H1 (cell line): ENCODE results near the gene ERO1B. TPM values are rescaled to one million over a fixed set of nuclear protein-coding genes. Genes with fewer than 3 reads are reported as not detected.

Experiments
- CTCF ChIA-PET: fragments of 300-600 bp; sonication (Branson Sonifier 250); formaldehyde crosslinking; loops from one replicate; lab custom pipeline; 2021; ENCODE audit not compliant: partially characterized antibody; lab: Charles Lee
- POLR2A ChIA-PET: fragments of 300-600 bp; sonication (Branson Sonifier 250); formaldehyde crosslinking; loops from one replicate; lab custom pipeline; 2021; ENCODE audit warnings: inconsistent platforms; ENCODE audit not compliant: partially characterized antibody; lab: Charles Lee
- DNase-seq, 2 experiments: peaks; one replicate each; pipeline versions ENCODE4 v3.0.0 to v3.0.0-alpha.2; 2010 to 2022; ENCODE audit warnings: low spot score in 2 of 2, low read depth in 1 of 2, mixed read lengths in 1 of 2
- FAIRE-seq: peaks from 2 replicates; lab custom pipeline; 2011; peaks lifted over from hg19 to GRCh38; lab: Jason Lieb, UNC
- H2AFZ ChIP-seq: 2 replicates; pipeline ENCODE4 v1.8.1; 2012; ENCODE audit warnings: low read length, inconsistent platforms
- H2AK5ac ChIP-seq: 2 replicates; pipeline ENCODE4 v1.6.1; 2013; ENCODE audit warnings: low read depth, low read length
- H2BK120ac ChIP-seq: replicated peaks from 2 replicates; pipeline ENCODE3; 2013; ENCODE audit warnings: low read depth, low read length, inconsistent platforms
- H2BK12ac ChIP-seq: 2 replicates; pipeline ENCODE4 v1.6.1; 2013; ENCODE audit warnings: low read depth, low read length
- H2BK15ac ChIP-seq: 2 replicates; pipeline ENCODE4 v1.6.1; 2013; ENCODE audit warnings: low read length
- H2BK20ac ChIP-seq: 2 replicates; pipeline ENCODE4 v1.6.1; 2013; ENCODE audit warnings: low read length
- H2BK5ac ChIP-seq: 2 replicates; pipeline ENCODE4 v1.6.1; 2013; ENCODE audit warnings: low read depth, low read length
- H3K14ac ChIP-seq: 2 replicates; pipeline ENCODE4 v1.6.1; 2013; ENCODE audit warnings: inconsistent platforms; ENCODE audit not compliant: insufficient read length
- H3K18ac ChIP-seq: 2 replicates; pipeline ENCODE4 v1.6.1; 2013; ENCODE audit warnings: low read length; ENCODE audit errors: extremely low read depth
- H3K23ac ChIP-seq: 2 replicates; pipeline ENCODE4 v1.6.1; 2013; ENCODE audit warnings: inconsistent platforms; ENCODE audit not compliant: insufficient read length
- H3K23me2 ChIP-seq: 2 replicates; pipeline ENCODE4 v1.6.1; 2013; ENCODE audit warnings: low read depth, low read length
- H3K27ac ChIP-seq: 2 replicates; pipeline ENCODE4 v1.6.1; 2011; ENCODE audit warnings: low read depth, low read length, inconsistent platforms
- H3K27me3 ChIP-seq, 4 experiments: replicated peaks in 1 of 4; 1 replicate in 1 of 4; 2 replicates in 3 of 4; pipeline versions ENCODE4 v1.6.1 to v1.8.1; 2011 to 2013; ENCODE audit warnings: low read length in 3 of 4, mild to moderate bottlenecking in 3 of 4, inconsistent platforms in 2 of 4, mixed read lengths in 2 of 4, moderate library complexity in 1 of 4; ENCODE audit not compliant: control insufficient read depth in 3 of 4, insufficient read depth in 3 of 4; ENCODE audit errors: extremely low read depth in 1 of 4
- H3K36me3 ChIP-seq, 4 experiments: 2 replicates each; pipeline versions ENCODE4 v1.6.1 to v1.8.1; 2011 to 2013; ENCODE audit warnings: mild to moderate bottlenecking in 4 of 4, low read length in 3 of 4, moderate library complexity in 2 of 4, control low read depth in 1 of 4, inconsistent platforms in 1 of 4; ENCODE audit not compliant: insufficient read depth in 4 of 4, control insufficient read depth in 2 of 4
- H3K4ac ChIP-seq: replicated peaks from 2 replicates; pipeline ENCODE3; 2013; ENCODE audit warnings: low read length, low read depth, mixed read lengths, inconsistent platforms; ENCODE audit not compliant: insufficient read length
- H3K4me1 ChIP-seq, 4 experiments: replicated peaks in 1 of 4; 1 replicate in 1 of 4; 2 replicates in 3 of 4; pipeline versions ENCODE4 v1.6.1 to v1.8.1; 2011 to 2013; ENCODE audit warnings: low read length in 3 of 4, inconsistent platforms in 2 of 4, mixed read lengths in 1 of 4; ENCODE audit not compliant: insufficient read depth in 4 of 4, control insufficient read depth in 3 of 4
- H3K4me2 ChIP-seq, 2 experiments: 2 replicates each; pipeline versions ENCODE4 v1.6.1 to v1.8.1; 2011 to 2013; ENCODE audit warnings: low read depth in 2 of 2, low read length in 2 of 2, control low read depth in 1 of 2, inconsistent platforms in 1 of 2, mild to moderate bottlenecking in 1 of 2; ENCODE audit not compliant: insufficient read depth in 1 of 2
- H3K4me3 ChIP-seq, 4 experiments: fragments of 200-600, 300-600 bp in 1 of 4; sonication (generic), shearing (Covaris generic), sonication (Bioruptor Twin) in 1 of 4; 2 replicates each; pipeline versions ENCODE4 v1.5.1 to v1.8.1; 2011 to 2016; ENCODE audit warnings: low read length in 4 of 4, low read depth in 3 of 4, control low read depth in 2 of 4, inconsistent platforms in 2 of 4, mild to moderate bottlenecking in 2 of 4, mixed read lengths in 1 of 4, moderate library complexity in 1 of 4; ENCODE audit not compliant: insufficient read depth in 2 of 4; ENCODE audit errors: extremely low read depth in 1 of 4
- H3K56ac ChIP-seq: replicated peaks from 2 replicates; pipeline ENCODE3; 2013; ENCODE audit warnings: low read depth, mild to moderate bottlenecking, mixed read lengths, low read length, inconsistent platforms; ENCODE audit not compliant: insufficient read length
- H3K79me1 ChIP-seq: 2 replicates; pipeline ENCODE4 v1.6.1; 2013; ENCODE audit warnings: low read depth, low read length, control low read depth
- H3K79me2 ChIP-seq, 2 experiments: 2 replicates each; pipeline versions ENCODE4 v1.6.1 to v1.8.1; 2012 to 2013; ENCODE audit warnings: low read length in 2 of 2, mild to moderate bottlenecking in 2 of 2, inconsistent platforms in 1 of 2; ENCODE audit not compliant: insufficient read depth in 2 of 2, control insufficient read depth in 1 of 2
- H3K9ac ChIP-seq, 4 experiments: replicated peaks in 1 of 4; 1 replicate in 1 of 4; 2 replicates in 3 of 4; pipeline versions ENCODE4 v1.6.1 to v1.8.1; 2011 to 2013; ENCODE audit warnings: low read depth in 3 of 4, low read length in 3 of 4, control low read depth in 2 of 4, mild to moderate bottlenecking in 2 of 4, moderate library complexity in 2 of 4, inconsistent platforms in 1 of 4; ENCODE audit errors: extremely low read depth in 1 of 4
- H3K9me3 ChIP-seq, 2 experiments: 2 replicates each; pipeline versions ENCODE4 v1.6.1 to v1.8.1; 2012 to 2013; ENCODE audit warnings: mild to moderate bottlenecking in 2 of 2, moderate library complexity in 2 of 2, control low read depth in 1 of 2, inconsistent platforms in 1 of 2, low read depth in 1 of 2, low read length in 1 of 2, mixed read lengths in 1 of 2; ENCODE audit not compliant: insufficient read depth in 2 of 2
- H4K20me1 ChIP-seq, 2 experiments: replicated peaks in 1 of 2; 2 replicates each; pipeline versions ENCODE3 to v1.8.1; 2011 to 2013; ENCODE audit warnings: inconsistent platforms in 2 of 2, low read length in 2 of 2, mild to moderate bottlenecking in 1 of 2; ENCODE audit not compliant: insufficient read depth in 2 of 2, control insufficient read depth in 1 of 2
- H4K5ac ChIP-seq: 2 replicates; pipeline ENCODE4 v1.6.1; 2013; ENCODE audit warnings: low read length, low read depth, mixed read lengths, inconsistent platforms; ENCODE audit not compliant: insufficient read length
- H4K8ac ChIP-seq: 2 replicates; pipeline ENCODE4 v1.8.0; 2013; ENCODE audit warnings: mild to moderate bottlenecking, moderate library complexity, low read length, inconsistent platforms; ENCODE audit not compliant: insufficient read depth; ENCODE audit errors: extremely low read depth
- H4K91ac ChIP-seq: replicated peaks from 2 replicates; pipeline ENCODE3; 2013; ENCODE audit warnings: low read length, mixed read lengths, inconsistent platforms; ENCODE audit not compliant: insufficient read length
- RAD21 ChIP-seq, 2 experiments: IDR thresholded peaks in 1 of 2; conservative IDR thresholded peaks in 1 of 2; 2 replicates each; pipeline ENCODE4 v1.6.1; 2011; ENCODE audit warnings: low read depth in 2 of 2, low read length in 2 of 2, improper control_type of control experiment in 1 of 2, inconsistent platforms in 1 of 2, mild to moderate bottlenecking in 1 of 2, moderate library complexity in 1 of 2
- WGBS, 2 experiments: shearing (Covaris generic) in 1 of 2; methylation state at CpG; one replicate each; pipeline versions ENCODE4 v1.1.6 to v1.1.7; 2013 to 2015; ENCODE audit warnings: low lambda C conversion rate in 2 of 2, mixed read lengths in 2 of 2, inconsistent platforms in 1 of 2, low coverage in 1 of 2, missing lambda C conversion rate in 1 of 2; ENCODE audit not compliant: insufficient replicate concordance in 2 of 2, insufficient coverage in 1 of 2, insufficient read length in 1 of 2; ENCODE audit errors: extremely low coverage in 1 of 2, missing lambda C conversion rate in 1 of 2; 5-methylcytosine and 5-hydroxymethylcytosine counted together
- polyA plus RNA-seq, 7 experiments: library from polyadenylated mRNA; depleted of rRNA in 3 of 7; stranded (reverse) in 5 of 7; unstranded in 2 of 7; fragments of >200 nt in 5 of 7; fragments of 200-250 nt in 2 of 7; gene quantifications; 1 replicate in 5 of 7; 2 replicates in 1 of 7; 4 replicates in 1 of 7; pipeline versions ENCODE4 v1.2.1 to v1.2.3, GENCODE V29; 2011 to 2013; ENCODE audit warnings: missing spikeins in 2 of 7, mixed read lengths in 2 of 7
- total RNA-seq: library from RNA; stranded (reverse); fragmentation: NEBNext Ultra II Directional; extraction: Animal tissue kit (Norgen Biotek cat#: 25700); gene quantifications from 2 replicates; pipeline ENCODE4 v1.2.1, GENCODE V29; 2021

The ERO1B gene
- total and polyA plus RNA-seq, 2 of the 8 experiments (the other 6 are each of a cell fraction or from before 2014, with no cell fraction given): 0.74 to 5.6 TPM

GRCh38 chr1:236288620-236288976, 6.8 kb upstream of the ERO1B start:
- Histone ChIP-seq H3K56ac (no peak overlapping the region), H3K4me2 (no peak overlapping the region), H3K27me3 (no peaks in the 10 kb centered on the region), H3K79me2 (no peaks in the 10 kb centered on the region), H2AK5ac (no peak overlapping the region), H3K18ac (no peak overlapping the region), H4K5ac (no peak overlapping the region), H3K23me2 (no peaks in the 10 kb centered on the region), H2BK15ac (no peak overlapping the region), H3K4me3 (no peak overlapping the region), H3K23ac (no peak overlapping the region), H3K9ac (no peak overlapping the region), H4K8ac (no peak overlapping the region), H2BK12ac (no peak overlapping the region), H2BK5ac (no peak overlapping the region), H2AFZ (no peak overlapping the region), H3K79me1 (no peaks in the 10 kb centered on the region), H3K4me1 (0 out of 7 replicates have a peak, but pooled peaks cover 0 to 3% (median 2%) of the 10 kb centered on the region in 4 experiments), H4K20me1 (no peaks in the 10 kb centered on the region), H3K27ac (no peak overlapping the region), H2BK20ac (no peak overlapping the region), H3K4ac (no peak overlapping the region), H3K14ac (no peak overlapping the region), H4K91ac (no peak overlapping the region), H3K36me3 (no peaks in the 10 kb centered on the region), H2BK120ac (no peak overlapping the region), H3K9me3 (no peaks in the 10 kb centered on the region)
- CTCF ChIA-PET: interaction anchor here (1.2 kb wide), 1 partner anchor 13 kb away, joined by 5 read pairs; no protein-coding TSS in a partner anchor
- 91% methylated on average over 5 of the region's 5 CpGs; no CpG with 5 or more reads in 1 of the 2 experiments for WGBS, 2 experiments
- DNase-seq: no peak
- POLR2A ChIA-PET: interaction anchor here (0.5 to 1.7 kb wide), 8 partner anchors 8 to 886 kb away, joined by 3 to 8 read pairs (median 3); no protein-coding TSS in a partner anchor
- no peak for FAIRE-seq
- no peak for TF ChIP-seq RAD21 (IDR thresholded peaks at IDR 0.05 in 1 of 2, conservative IDR thresholded peaks at IDR 0.05 in 1 of 2; ENCODE audit: low read depth in 2 of 2, low read length in 2 of 2)
